HG03108 (cell line): ENCODE results near the gene NSUN7.

Experiments
- ATAC-seq: cut with Tn5 transposase; IDR thresholded peaks from one replicate; pipeline ENCODE4 v1.9.1; 2021; ENCODE audit warnings: moderate library complexity; ENCODE audit not compliant: unreplicated experiment

The NSUN7 gene

GRCh38 chr4:40733752-40734151 is 16.0 kb upstream of the NSUN7 start:
- no peak for ATAC-seq

- ATAC-seq = no peak
Observed at GRCh38 chr4:40734497-40734896, 15.3 kb upstream of the NSUN7 start.

GRCh38 chr4:40736910-40737309 is 12.8 kb upstream of the NSUN7 start:
- no peak for ATAC-seq

- ATAC-seq = no peak
Observed at GRCh38 chr4:40737879-40738278, 11.9 kb upstream of the NSUN7 start.

GRCh38 chr4:40739347-40739746 is 10.4 kb upstream of the NSUN7 start:
- ATAC-seq = no peak

GRCh38 chr4:40744218-40744617 is 5.5 kb upstream of the NSUN7 start:
- no peak for ATAC-seq

- no peak for ATAC-seq
Observed at GRCh38 chr4:40745285-40745984, 4.3 kb upstream of the NSUN7 start.

GRCh38 chr4:40747207-40747835 is 2.4 kb upstream of the NSUN7 start:
- ATAC-seq = no peak

GRCh38 chr4:40750461-40751258 is 905 bp downstream of the NSUN7 start:
- ATAC-seq = peak; percentile 18

- no peak for ATAC-seq
Observed at GRCh38 chr4:40755616-40756015, 5.9 kb downstream of the NSUN7 start.

GRCh38 chr4:40763228-40763716 is 13.5 kb downstream of the NSUN7 start:
- ATAC-seq = peak; percentile 99

- no peak for ATAC-seq
Observed at GRCh38 chr4:40769266-40769665, 19.5 kb downstream of the NSUN7 start.

- ATAC-seq = no peak
Observed at GRCh38 chr4:40778090-40778489, 28.3 kb downstream of the NSUN7 start.

GRCh38 chr4:40782876-40783275 is 33.1 kb downstream of the NSUN7 start:
- no peak for ATAC-seq

GRCh38 chr4:40785727-40786126 is 36.0 kb downstream of the NSUN7 start:
- no peak for ATAC-seq

- ATAC-seq = no peak
Observed at GRCh38 chr4:40788331-40788730, 38.6 kb downstream of the NSUN7 start.

GRCh38 chr4:40789031-40789430 is 39.3 kb downstream of the NSUN7 start:
- no peak for ATAC-seq

GRCh38 chr4:40789771-40790170 is 40.0 kb downstream of the NSUN7 start:
- no peak for ATAC-seq

- peak; percentile 97 for ATAC-seq
Observed at GRCh38 chr4:40800064-40800463, 50.3 kb downstream of the NSUN7 start.

GRCh38 chr4:40804598-40804997 is 54.8 kb downstream of the NSUN7 start:
- no peak for ATAC-seq

GRCh38 chr4:40808926-40809457 is 59.2 kb downstream of the NSUN7 start:
- ATAC-seq = no peak
